OCI-LY7 (cell line): Measurements from ENCODE around the gene LPIN1.

Experiments
- EZH2phosphoT487 ChIP-seq: fragments of 200-600 bp; sonication (generic); IDR thresholded peaks from 2 replicates; pipeline ENCODE4 v1.6.1; 2018; ENCODE audit warnings: low read depth, borderline replicate concordance, mild to moderate bottlenecking, mixed run types, antibody characterized with exemption, low read length, moderate library complexity, mixed read lengths
- TF ChIP-seq, protein P1 (sequence below): fragments of 200-600 bp; sonication (generic); conservative IDR thresholded peaks from 2 replicates; pipeline ENCODE4 v1.5.1; 2014; ENCODE audit warnings: mild to moderate bottlenecking, antibody characterized with exemption, low read length, moderate library complexity, mixed read lengths

DNA sequence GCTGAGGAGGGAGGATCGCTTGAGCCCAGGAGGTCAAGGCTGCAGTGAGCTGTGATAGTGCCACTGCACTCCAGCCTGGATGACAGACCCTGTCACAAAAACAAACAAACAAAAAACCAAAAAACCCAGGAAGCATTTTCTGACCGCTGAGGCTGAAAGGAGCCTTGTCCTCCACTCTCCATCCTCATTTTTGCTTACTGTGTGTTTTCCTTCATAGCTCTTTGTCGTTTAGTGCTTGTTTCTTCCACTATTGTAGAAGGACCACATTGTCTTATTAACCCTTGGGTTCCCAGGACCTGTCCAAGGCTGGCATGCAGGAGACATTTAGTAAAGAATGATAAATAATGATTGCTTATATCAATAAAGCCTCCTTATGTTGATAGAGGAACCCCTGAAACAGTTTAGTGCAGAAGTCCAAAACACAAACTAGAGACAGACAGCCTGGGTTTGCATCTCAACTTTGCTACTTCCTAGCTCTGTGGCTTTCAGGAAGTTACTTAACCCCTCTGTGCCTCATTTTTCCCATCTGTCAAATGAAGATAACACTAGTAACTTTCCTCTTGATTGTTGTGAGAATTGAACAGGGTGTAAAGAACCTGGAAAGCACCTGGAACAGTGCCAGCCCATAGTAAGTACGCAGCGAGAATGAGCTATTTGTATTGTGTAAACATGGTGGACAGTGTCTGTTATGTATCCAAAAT lies 126.0 kb downstream of the LPIN1 start:
- TF ChIP-seq, protein P1, sequence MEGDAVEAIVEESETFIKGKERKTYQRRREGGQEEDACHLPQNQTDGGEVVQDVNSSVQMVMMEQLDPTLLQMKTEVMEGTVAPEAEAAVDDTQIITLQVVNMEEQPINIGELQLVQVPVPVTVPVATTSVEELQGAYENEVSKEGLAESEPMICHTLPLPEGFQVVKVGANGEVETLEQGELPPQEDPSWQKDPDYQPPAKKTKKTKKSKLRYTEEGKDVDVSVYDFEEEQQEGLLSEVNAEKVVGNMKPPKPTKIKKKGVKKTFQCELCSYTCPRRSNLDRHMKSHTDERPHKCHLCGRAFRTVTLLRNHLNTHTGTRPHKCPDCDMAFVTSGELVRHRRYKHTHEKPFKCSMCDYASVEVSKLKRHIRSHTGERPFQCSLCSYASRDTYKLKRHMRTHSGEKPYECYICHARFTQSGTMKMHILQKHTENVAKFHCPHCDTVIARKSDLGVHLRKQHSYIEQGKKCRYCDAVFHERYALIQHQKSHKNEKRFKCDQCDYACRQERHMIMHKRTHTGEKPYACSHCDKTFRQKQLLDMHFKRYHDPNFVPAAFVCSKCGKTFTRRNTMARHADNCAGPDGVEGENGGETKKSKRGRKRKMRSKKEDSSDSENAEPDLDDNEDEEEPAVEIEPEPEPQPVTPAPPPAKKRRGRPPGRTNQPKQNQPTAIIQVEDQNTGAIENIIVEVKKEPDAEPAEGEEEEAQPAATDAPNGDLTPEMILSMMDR, result no peak
- no peak for TF ChIP-seq EZH2phosphoT487
